Fibroblast of skin of left quadriceps (primary cell): Measurements from ENCODE around the gene IQCE.

Source experiments
- DNase-seq, 2 experiments: peaks; one replicate each; pipeline ENCODE4 v3.0.0-alpha.2; 2013; ENCODE audit warnings: low read depth in 2 of 2

Gene IQCE

DNA sequence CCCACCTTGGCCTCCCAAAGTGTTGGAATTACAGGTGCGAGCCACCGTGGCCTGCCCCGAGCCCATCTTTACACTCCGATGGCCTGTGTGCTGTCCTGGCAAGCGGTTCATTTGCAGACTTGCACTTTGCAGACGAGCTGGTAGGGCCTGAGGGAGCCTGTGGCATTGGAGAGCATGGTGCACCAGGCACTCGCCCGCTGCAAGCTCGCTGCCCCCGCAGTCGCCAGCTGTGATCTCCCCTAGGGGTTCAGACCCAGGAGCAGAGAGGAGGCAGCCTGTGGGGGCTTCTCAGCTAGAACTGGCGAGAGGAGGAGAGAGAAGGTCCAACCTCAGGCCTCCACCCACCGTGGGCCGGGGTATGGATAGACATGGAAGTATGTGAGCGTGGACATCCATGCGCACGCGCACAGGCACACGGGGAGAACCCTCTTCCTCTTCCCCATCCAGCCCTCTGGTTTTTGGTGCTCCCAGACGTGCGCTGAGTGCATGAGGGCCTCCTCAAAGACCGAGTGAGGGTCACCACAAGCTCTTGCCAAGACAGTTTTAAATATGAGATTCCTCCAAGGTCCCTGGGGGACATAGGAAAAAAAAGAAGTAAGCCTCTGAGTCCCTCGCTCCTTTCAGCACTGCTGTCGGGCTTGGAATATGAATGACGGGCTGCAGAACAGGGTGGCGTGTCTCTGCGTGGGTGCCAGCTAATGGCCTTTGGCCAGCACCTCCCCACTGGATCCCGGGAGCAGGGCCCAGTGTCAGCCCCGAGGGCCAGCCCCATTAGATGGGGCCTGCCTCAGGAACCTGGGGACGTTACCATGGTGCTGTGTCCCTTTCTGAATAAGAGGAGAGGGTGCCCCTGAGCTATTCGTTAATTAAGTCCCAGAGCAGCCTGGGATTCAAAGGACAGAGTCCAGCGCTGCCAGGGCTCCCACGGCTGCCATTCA lies 57.9 kb downstream of the IQCE start:
- DNase-seq = no peak

DNA sequence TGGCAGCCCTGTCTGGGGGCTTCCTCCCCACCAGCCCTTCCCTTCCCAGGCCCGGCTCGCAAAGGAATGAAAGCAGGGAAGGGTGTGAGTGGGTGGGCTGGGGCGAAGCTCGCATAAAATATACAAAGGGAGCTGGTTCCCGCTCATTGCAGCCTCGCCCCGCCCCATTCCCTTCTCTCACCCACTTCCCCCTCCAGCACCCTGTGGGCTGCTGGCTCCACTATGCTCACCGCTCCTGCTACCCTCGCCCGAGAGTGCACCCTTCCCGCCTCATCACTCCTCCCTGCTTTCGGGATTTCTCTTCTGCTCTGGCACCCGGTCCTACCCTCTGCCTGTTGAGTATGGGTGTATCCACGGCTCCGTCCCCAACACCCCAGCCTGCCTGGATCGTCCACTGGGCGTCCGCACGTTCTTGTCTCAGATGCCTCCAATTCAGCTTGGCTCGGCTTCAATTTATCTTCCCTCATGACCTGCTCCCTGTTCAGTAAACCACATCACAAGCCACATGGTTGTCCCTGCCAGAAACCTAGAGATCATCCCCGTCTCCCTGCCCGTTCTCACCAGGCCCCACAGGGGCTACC lies 58.6 kb downstream of the IQCE start:
- DNase-seq = no peak

DNA sequence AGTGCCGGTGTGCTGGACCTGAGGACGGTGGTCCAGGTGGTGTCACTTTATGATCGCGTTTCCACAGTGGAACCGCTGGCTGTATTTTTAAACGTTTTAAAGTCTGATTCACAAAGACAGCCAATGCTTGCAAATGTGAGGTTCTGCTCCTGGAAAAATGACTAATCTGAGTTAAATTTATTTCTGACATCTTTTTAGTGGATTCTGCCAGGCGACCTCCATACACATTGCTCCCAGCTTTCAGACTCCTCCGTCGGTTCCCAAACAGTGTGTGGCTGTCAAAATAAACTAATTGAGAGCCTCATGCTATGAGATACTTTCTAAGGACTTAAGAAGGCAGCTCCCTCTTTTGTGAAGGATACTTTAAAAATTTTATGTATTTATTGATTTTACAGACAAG lies 60.3 kb downstream of the IQCE start:
- peak in 1 of 2 experiments; percentile 32 for DNase-seq

DNA sequence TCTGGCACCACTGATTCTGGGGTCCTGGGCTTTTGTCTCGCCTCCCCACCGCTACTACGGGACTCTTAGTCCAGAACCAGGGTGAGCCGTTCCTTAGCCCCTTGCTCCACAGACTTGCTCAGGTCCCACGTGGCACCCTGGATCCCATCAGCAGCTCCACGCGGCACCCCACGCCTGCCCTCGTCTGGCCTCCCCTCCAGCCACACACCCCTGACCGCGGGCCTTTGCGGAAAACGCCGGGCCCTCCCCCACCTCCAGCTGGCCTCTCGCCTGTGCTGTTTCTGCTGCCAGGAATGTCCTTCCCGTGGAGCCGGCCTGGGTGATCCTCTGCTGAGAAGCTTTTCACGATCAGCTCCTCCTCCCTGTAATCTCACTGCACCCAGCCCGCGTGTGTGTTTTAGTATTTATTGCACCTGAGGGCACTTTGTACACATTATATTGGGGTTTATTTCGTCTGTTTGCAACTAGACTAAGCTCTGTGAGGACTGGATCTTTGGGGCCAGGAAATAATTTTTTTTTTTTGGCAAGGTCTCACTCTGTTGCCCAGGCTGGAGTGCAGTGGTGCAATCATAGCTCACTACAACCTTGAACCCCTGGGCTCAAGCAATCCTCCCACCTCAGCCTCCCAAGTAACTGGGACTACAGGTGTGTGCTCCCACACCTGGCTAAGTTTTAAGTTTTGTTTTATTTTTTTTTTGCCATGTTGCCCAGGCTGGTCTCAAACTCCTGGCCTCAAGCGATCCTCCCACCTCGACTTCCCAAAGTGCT lies 62.5 kb downstream of the IQCE start:
- DNase-seq = no peak

DNA sequence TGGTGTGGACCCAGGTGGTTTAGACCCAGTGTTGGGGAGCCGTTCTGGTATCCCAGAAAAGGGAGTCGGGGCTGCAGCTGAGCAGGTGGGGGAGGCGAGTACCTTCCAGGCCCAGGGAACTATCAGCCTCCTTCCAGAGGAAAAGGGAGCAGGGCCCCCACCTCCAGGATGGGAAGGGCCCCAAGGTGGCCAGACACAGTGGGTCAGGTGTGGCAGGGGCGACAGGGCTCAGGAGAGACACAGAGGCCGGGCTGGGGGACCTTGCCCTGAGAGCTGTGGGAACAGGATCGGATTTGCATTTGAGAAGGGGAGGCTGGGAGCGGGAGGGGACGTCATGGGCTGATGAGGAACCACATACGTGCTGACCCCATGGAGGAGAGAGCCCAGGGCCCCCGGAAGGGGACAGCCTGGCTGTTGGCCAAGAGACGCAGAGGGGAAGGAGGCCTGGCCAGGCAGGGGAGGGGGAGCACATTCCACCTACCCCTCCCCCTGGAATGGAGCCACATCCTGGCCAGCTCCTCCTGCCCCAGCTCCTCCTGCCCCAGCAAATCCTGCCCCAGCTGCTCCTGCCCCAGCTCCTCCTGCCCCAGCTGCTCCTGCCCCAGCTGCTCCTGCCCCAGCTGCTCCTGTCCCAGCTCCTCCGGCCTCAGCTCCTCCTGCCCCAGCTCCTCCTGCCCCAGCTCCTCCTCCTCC lies 63.3 kb downstream of the IQCE start:
- DNase-seq = no peak

DNA sequence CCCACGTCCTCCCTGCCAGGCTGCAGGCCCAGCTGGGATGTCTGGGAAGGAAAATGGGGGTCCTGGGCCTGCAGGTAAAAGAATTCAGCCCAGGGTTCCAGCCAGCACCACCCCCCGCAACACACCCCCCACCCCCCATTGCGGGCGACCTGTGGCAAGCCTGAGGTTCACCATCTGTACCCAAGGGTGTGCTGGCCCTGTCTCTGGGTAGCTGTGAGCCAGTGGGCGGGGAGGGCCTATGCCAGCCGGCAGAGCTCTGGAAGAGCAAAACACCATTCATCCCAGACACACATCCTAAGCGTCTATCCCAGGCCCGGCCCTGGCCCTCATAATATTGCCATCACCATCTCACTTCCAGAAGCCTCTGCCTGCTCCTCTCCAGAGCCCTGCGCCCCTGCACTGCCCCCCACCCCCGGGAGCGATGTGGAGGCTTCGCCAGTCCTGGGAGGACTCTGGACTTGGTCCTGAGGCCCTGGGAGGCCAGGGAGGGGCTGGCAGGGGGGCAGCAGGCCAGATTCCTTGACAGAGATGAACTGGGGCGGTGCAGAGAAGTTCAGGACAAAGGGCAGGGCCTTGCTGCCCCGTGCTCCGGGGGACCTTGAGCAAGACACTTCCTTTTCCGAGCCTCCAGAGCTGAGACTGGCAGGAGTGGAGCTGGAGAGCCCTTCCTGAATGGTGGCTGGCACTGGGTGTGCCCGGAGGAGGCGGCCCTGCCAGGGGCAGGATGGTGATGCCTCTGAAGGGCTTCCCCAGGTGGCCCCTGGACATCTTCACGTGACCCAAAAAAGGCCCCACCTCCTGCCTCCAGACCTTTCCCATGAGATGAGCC lies 64.3 kb downstream of the IQCE start:
- DNase-seq = no peak

DNA sequence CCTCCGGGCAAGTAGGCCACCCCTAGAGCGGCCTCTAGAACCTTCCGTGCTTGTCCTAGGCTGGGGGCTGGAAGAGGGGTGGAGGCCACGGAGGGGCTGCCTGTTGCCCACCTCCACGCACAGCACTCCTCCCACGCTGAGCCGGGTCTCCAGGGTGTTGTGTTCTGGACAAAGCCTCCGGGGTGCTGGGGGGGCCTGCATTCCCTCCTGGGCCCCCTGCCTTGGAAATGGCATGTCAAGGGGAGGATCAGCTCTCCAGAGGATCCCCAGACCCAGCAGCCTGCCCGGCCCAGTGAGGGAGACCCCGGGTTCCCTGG lies 64.9 kb downstream of the IQCE start:
- no peak for DNase-seq

DNA sequence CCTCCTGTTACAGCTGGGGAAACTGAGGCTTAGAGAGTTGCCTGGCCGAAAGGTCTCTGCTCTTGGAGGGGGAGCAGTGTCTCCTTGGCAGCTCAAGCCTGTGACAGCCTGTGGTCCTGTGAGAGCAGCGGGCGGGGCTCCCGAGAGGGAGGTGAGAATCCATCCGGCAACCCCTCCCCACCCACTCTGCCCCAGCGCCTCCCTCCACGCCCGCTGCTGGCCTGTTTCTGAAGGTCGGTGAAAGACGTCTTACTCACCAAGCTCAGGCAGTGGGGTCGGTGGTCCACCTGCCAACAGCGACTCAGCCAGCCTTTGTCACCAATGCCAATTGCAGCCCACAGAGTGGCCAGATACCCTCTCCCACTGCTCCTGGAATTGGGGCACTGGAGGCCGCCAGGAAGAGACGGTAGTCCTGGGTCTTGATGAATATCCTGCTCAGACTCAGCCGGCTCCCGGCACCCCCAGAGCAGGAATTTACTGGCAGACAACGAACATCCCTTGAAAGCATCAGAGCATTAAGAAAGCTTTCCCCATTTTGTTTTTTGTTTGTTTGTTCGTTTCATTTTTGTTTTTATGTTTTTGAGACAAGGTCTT lies 65.6 kb downstream of the IQCE start:
- DNase-seq = no peak

DNA sequence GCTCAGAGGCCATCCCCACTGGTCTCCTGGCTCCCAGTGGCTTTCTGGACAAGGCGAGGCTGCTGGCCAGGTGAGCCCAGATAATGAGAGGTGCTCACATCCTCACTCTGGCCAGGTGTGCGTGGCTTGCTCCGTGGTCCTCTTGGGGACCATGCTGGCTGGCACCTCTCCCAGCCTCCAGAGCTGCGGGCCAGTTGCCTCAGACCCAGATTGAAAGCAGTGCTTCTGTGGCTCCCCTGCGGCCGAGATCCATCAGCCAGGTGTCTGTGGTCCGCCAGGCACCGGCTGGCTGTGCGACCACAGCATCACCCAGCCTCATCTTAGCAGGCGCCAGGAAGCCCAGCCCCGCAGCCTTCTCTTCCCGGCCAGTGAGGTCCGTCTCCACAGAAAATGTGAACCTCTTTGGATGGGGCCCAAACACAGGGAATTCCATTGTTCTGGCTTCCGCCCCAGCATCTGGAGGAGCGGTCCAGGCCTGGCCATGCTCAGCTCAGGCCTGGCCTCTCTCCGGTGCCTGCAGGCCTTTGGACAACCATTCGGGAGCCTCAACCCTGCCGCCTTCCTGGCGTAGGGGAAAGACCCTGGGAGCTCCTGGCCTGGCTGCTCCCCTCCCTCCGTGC lies 67.8 kb downstream of the IQCE start:
- DNase-seq = peak in 1 of 2 experiments; percentile 20

DNA sequence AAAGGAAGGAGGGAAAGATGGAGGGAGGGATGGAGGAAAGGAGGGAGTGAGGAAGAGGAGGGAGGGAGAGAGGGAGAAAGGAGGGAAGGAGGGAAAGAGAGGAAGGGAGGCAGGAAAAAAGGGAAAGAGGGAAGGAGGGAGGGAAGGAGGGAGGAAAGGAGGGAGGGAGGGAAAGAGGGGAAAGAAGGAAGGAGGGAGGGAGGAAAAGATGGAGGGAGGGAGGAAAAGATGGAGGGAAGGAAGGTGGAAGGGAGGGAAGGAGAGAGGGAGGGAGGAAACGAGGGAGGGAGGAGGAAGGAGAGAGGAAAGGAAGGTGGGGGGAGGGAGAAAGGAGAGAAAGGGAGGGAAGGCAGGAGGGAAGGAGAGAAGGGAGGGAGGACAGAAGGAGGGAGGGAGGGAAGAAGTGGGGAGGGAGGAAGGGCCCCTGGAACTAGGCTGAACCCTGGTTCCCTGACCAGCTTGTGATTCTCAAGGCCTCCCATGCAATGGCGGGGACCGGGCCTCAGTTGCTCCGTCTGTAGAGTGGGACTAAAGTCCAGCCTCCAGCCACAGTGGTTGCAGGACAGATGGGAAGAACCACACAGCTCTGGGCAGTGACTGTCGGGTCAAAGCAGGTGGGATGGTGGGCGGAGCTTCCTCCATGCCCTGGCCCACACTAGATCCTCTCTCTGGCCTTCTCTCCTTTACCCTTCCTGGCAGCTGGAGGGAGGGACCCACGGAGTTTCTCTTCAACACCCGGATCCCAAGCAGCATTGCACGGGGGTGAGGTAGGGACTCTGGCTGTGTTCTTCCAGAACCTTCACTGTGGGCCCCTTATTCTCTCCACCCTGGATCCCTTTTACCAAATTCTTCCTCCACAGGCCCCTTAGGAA lies 68.7 kb downstream of the IQCE start:
- DNase-seq = no peak

DNA sequence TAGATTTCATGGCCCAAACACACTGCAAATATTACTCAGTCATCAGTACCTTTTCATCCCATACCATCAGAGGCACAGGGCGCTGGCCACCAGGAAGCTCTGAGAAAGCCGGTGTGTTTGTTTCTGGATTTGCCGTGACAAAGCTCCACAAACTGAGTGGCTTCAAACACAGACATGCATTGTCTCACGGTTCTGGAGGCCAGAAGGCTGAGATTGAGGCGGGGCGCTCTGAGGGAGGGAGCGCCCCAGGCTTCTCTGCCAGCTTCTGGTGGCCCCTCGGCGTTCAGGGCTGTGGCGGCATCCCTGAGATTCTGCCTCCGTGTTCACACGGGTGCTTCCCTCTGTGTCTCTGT lies 69.3 kb downstream of the IQCE start:
- DNase-seq = no peak

DNA sequence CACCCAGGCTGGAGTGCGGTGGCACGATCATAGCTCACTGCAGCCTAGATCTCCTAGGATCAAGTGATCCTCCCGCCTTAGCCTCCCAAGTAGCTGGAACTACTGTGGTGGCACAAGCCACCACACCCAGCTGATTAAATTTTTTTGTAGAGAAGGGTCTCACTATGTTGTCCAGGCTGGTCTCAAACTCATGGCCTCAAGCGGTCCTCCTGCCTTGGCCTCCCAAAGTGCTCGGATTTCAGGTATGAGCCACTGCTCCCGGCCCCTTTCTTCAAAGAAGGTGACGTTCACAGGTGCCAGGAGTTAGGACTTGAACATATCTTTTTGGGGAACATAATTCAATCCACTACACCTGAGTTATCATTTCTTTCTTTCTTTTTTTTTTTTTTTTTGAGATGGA lies 70.1 kb downstream of the IQCE start:
- DNase-seq = no peak

DNA sequence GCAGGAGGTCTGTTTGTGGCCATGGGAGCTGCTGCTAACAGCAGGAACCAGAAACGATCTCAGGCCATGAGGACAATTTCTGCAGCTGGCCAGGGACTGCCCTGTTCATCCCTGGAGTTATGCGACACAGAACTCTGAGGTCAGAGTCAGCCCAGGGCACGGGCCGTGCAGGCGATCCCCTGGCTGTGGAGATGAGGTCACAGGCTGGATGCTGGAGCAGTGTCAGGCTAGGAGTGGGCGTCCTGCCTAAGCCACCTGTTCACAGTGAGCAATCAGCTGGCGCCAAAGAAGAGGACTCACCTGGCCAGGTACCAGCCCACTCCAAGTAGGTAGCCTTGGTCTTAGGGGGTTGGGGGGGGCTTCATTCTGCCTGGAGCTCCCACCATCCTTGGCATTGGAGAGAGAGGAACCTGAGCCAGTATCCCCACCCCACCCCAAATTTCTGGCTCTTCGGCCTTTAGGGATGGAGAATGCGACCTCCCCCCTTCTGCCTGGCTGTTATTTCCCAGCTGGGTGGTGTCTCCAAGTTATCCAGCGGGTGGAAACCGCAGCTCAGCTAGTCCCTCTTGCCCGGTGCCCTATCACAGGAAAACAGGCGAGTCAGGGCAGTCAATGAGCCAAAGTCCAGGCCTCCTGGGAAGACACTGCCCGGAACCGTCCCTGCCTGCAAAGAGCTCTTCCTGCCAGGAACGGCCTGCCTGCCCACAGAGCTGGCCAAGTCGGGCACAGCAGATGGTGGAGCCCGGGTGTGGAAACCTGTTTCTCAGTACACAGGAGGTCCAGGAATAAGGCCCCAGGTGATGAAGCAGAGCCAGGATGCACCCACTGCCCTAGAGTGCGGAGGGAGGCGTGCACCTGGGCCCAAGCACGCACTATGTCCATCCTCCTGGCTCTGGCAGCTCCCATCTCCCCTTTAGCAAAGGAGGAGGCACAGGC lies 71.2 kb downstream of the IQCE start:
- DNase-seq = no peak

DNA sequence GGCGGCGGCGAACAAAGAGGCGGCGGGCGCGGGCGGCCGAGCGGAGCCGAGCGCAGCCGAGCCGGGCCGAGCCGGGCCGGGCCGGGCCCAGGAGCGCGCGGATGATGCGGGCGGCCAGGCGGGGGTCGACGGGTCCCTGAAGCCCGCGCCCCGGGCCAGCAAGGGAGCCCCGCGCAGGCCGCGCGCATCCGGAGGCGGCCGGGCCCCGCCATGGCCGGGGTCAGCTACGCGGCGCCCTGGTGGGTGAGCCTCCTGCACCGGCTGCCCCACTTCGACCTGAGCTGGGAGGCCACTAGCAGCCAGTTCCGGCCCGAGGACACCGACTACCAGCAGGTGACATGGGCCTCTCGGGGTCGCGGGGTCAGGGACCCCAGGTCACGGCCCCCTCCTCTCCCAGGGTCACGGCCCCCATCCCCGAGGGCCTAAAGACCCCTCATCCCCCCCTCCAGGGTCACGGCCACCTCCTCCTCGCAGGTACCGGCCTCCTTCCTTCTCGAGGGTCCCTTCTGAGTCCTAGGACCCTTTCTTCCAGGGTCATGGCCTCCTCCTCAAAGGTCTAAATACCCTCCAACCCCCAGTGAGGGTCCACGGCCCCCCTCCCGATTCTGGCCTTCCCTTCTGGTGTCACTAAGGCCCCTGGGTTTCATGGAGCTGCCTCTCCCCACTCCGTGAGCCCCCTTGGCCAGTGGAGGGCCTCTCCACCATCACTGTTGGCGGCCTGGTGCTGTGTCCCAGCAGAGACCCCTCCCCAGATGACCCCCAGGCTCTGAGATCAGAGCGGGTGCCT lies 73.4 kb downstream of the IQCE start, which contains the start of gene TTYH3:
TSS of gene TTYH3 (plus strand) at position 41 of the 787 bp plus-strand sequence. CDS start at position 211, 170 bp downstream.
- DNase-seq = no peak

DNA sequence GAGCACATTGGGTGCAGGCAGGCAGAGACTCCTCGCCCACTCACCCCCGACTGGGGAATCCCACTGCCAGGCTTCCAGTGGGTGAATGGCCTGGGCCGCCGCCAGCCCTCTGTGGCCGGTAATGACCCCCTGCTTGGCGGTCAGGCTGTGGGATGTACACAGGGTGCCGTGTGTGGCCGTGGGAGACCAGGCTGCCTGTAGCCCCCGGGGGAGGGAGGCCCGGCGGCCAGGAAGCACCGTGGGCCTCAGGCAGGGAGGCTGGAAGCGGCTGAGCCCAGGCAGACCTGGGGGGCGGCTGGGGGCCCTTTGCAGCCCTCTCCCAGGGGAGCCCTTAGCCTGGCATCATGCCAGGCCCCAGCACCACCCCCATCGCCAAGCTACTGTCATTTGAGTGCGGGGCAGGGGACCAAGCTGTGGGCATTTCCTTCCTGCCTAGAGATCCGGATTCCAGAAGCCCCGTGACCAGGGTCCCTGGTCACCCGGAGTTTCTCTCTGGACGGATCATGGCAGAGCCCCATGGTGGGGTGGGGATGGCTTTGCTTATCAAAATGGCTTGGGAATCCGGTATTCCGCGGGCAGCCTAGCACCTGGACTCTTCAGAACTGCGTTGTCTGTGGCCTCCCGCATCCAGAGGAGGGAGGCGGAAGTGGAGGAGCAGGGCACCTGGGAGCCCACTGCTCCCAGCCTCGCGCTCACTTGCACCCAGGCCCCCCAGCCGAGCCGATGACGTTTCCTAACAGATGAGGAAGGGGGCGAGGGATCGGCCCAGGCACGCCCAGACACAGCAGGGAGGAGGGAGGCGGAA lies 74.2 kb downstream of the IQCE start:
- DNase-seq = peak in 1 of 2 experiments; percentile 34

DNA sequence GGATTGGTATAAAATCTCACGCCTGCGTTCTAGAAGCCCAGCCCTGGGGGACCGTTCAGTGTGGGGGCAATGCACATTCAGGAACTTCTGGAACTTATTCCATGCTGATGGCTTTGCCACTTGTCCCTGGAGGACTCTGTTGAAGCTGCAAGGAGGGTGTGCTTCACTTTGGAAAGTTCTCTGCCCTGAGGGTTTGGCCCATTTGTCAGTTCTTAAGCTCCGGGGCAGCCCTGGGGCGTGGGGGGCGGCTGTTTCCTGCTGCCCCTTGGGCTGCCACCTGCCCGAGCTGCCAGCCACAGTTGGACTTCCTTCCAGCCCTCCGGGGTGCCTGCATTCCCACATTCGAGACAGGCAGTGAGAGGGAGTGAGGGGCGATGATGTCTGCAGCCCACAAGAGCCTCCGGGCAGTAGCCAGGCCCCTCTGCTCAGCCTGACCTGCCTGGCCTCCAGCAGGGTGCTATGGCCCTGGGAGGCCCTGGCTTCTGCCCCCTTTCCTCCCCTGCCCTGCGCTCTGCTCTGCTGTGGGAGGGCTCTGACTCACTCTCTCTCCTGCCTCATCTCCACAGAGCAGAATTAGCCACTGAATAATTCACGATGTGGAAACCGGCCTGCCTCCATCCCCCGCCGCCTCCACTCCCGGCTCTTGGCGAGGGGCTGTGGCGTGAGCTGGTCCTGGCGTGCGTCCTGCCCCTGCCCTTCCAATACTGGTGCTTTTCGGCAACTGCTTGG lies 74.9 kb downstream of the IQCE start:
- DNase-seq = peak; percentile 58 to 64
